IMR-90 (cell line): Measurements from ENCODE around the gene PRSS58. TPM values are rescaled to one million over a fixed set of nuclear protein-coding genes. Genes with fewer than 3 reads are reported as not detected.

Source experiments
- ATAC-seq: fragments of 200-7000 bp; cut with Tn5 transposase; 2 replicates; pipeline ENCODE4 v1.9.1; 2020; ENCODE audit warnings: low read depth, mild to moderate bottlenecking, moderate library complexity
- BruUV-seq: library from RNA; stranded (reverse); fragments of 400-500 nt; replicated peaks from 2 replicates; lab custom pipeline; 2021; lab: Mats Ljungman, UMichigan
- CTCF ChIA-PET: fragments of 300-600 bp; formaldehyde crosslinking; extraction: SDS; loops from one replicate; lab custom pipeline; 2021; ENCODE audit warnings: antibody characterized with exemption; lab: Yijun Ruan, JAX
- POLR2A ChIA-PET: fragments of 300-600 bp; sonication (Branson Sonifier 250); formaldehyde crosslinking; loops from one replicate; lab custom pipeline; 2022; ENCODE audit warnings: antibody characterized with exemption; ENCODE audit not compliant: unreplicated experiment; lab: Charles Lee
- DNase-seq: peaks from one replicate; pipeline ENCODE4 v3.0.0; 2013
- H2AFZ ChIP-seq: replicated peaks from 2 replicates; pipeline ENCODE3; 2013; ENCODE audit warnings: low read length, mild to moderate bottlenecking; ENCODE audit not compliant: poor library complexity
- H2AK5ac ChIP-seq: 2 replicates; pipeline ENCODE4 v1.6.1; 2013; ENCODE audit warnings: low read depth, low read length, inconsistent platforms
- H2AK9ac ChIP-seq: replicated peaks from 2 replicates; pipeline ENCODE3; 2013; ENCODE audit warnings: mild to moderate bottlenecking, low read depth, low read length, moderate library complexity; ENCODE audit not compliant: poor library complexity
- H2BK120ac ChIP-seq: 2 replicates; pipeline ENCODE4 v1.6.1; 2013; ENCODE audit warnings: low read depth, low read length, inconsistent platforms
- H2BK15ac ChIP-seq: 3 replicates; pipeline ENCODE4 v1.6.1; 2013; ENCODE audit warnings: low read depth, low read length, inconsistent platforms
- H2BK20ac ChIP-seq: 2 replicates; pipeline ENCODE4 v1.6.1; 2013; ENCODE audit warnings: low read depth, mild to moderate bottlenecking, inconsistent platforms, low read length, moderate library complexity
- H2BK5ac ChIP-seq: 2 replicates; pipeline ENCODE4 v1.6.1; 2013; ENCODE audit warnings: mild to moderate bottlenecking, low read depth, low read length, inconsistent platforms; ENCODE audit not compliant: poor library complexity, severe bottlenecking
- H3K14ac ChIP-seq: replicated peaks from 2 replicates; pipeline ENCODE4 v1.6.1; 2013; ENCODE audit warnings: low read depth, low read length, inconsistent platforms
- H3K18ac ChIP-seq: 2 replicates; pipeline ENCODE4 v1.6.1; 2013; ENCODE audit warnings: low read depth, low read length, control low read depth
- H3K23ac ChIP-seq: 2 replicates; pipeline ENCODE4 v1.6.1; 2013; ENCODE audit warnings: low read depth, low read length, inconsistent platforms
- H3K27ac ChIP-seq: 2 replicates; pipeline ENCODE4 v1.5.1; 2013; ENCODE audit warnings: mild to moderate bottlenecking, control low read depth, low read length; ENCODE audit not compliant: insufficient read depth
- H3K27me3 ChIP-seq: 2 replicates; pipeline ENCODE4 v1.6.1; 2013; ENCODE audit warnings: low read length; ENCODE audit not compliant: control insufficient read depth, insufficient read depth
- H3K36me3 ChIP-seq: 2 replicates; pipeline ENCODE4 v1.6.1; 2013; ENCODE audit warnings: low read length, mixed read lengths; ENCODE audit not compliant: control insufficient read depth, insufficient read depth
- H3K4ac ChIP-seq: 2 replicates; pipeline ENCODE4 v1.6.1; 2013; ENCODE audit warnings: low read depth, low read length, inconsistent platforms
- H3K4me1 ChIP-seq: 2 replicates; pipeline ENCODE4 v1.6.1; 2013; ENCODE audit warnings: low read length, mixed read lengths; ENCODE audit not compliant: control insufficient read depth, insufficient read depth
- H3K4me2 ChIP-seq: 2 replicates; pipeline ENCODE4 v1.6.1; 2013; ENCODE audit warnings: low read depth, mild to moderate bottlenecking, control low read depth, low read length, moderate library complexity
- H3K4me3 ChIP-seq: 2 replicates; pipeline ENCODE4 v1.5.1; 2013; ENCODE audit warnings: low read depth, mild to moderate bottlenecking, control low read depth, low read length, moderate library complexity; ENCODE audit not compliant: insufficient read depth
- H3K56ac ChIP-seq: 2 replicates; pipeline ENCODE4 v1.6.1; 2013; ENCODE audit warnings: low read length, inconsistent platforms; ENCODE audit not compliant: insufficient read depth; ENCODE audit errors: extremely low read depth
- H3K79me1 ChIP-seq, 2 experiments: 2 replicates each; pipeline ENCODE4 v1.6.1; 2013; ENCODE audit warnings: low read length in 2 of 2, inconsistent platforms in 1 of 2, low read depth in 1 of 2
- H3K9ac ChIP-seq: 2 replicates; pipeline ENCODE4 v1.6.1; 2013; ENCODE audit warnings: low read depth, low read length, control low read depth
- H3K9me1 ChIP-seq: 2 replicates; pipeline ENCODE4 v1.6.1; 2013; ENCODE audit warnings: low read length, inconsistent platforms; ENCODE audit not compliant: insufficient read depth
- H3K9me3 ChIP-seq: 2 replicates; pipeline ENCODE4 v1.6.1; 2013; ENCODE audit warnings: low read length; ENCODE audit not compliant: control insufficient read depth, insufficient read depth
- H4K20me1 ChIP-seq: 2 replicates; pipeline ENCODE4 v1.6.1; 2013; ENCODE audit warnings: low read length, inconsistent platforms; ENCODE audit not compliant: insufficient read depth
- H4K5ac ChIP-seq: 2 replicates; pipeline ENCODE4 v1.6.1; 2013; ENCODE audit warnings: mild to moderate bottlenecking, low read depth, low read length, control low read depth
- H4K8ac ChIP-seq, 2 experiments: 2 replicates each; pipeline ENCODE4 v1.6.1; 2013; ENCODE audit warnings: low read depth in 2 of 2, low read length in 2 of 2, control low read depth in 1 of 2, inconsistent platforms in 1 of 2
- H4K91ac ChIP-seq: 2 replicates; pipeline ENCODE4 v1.6.1; 2013; ENCODE audit warnings: low read depth, low read length, inconsistent platforms; ENCODE audit not compliant: insufficient read depth
- BHLHE40 ChIP-seq: fragments of 150-350 bp; IDR thresholded peaks from 2 replicates; pipeline ENCODE4 v1.6.1; 2016; ENCODE audit warnings: mild to moderate bottlenecking, low read depth, low read length
- CEBPB ChIP-seq: IDR thresholded peaks from 2 replicates; pipeline ENCODE4 v1.6.1; 2012; ENCODE audit warnings: low read depth, low read length, improper control_type of control experiment
- CHD1 ChIP-seq: IDR thresholded peaks from 2 replicates; pipeline ENCODE4 v1.6.1; 2012; ENCODE audit warnings: low read depth, low read length, improper control_type of control experiment
- CTCF ChIP-seq: conservative IDR thresholded peaks from 2 replicates; pipeline ENCODE4 v1.5.1; 2012; ENCODE audit warnings: mild to moderate bottlenecking, low read depth, low read length, improper control_type of control experiment
- MAFK ChIP-seq: IDR thresholded peaks from 2 replicates; pipeline ENCODE4 v1.6.1; 2012; ENCODE audit warnings: low read depth, low read length, improper control_type of control experiment
- WGBS, 2 experiments: methylation state at CpG; one replicate each; pipeline versions ENCODE4 v1.1.5 to v1.1.7; 2013; ENCODE audit warnings: missing lambda C conversion rate in 2 of 2; ENCODE audit not compliant: insufficient read length in 1 of 2; ENCODE audit errors: extremely low coverage in 2 of 2; 5-methylcytosine and 5-hydroxymethylcytosine counted together
- dilution Hi-C: fragments of 300-500 bp; cut with HindIII; formaldehyde crosslinking; loops from one replicate; pipeline ENCODE4 v1.14.3; 2018; ENCODE audit warnings: low sequenced_read_pairs; ENCODE audit not compliant: unreplicated experiment
- in situ Hi-C: fragments of 300-500 bp; cut with MboI; formaldehyde crosslinking; loops from 3 replicates; pipeline ENCODE4 v1.14.3; 2019; ENCODE audit warnings: low sequenced_read_pairs, inconsistent platforms, mixed read lengths
- intact Hi-C: fragments of 100-400 bp; cut with micrococcal nuclease; formaldehyde crosslinking; loops from 2 replicates; pipeline ENCODE4 v1.10.0; 2022
- polyA plus RNA-seq, 3 experiments: library from polyadenylated mRNA; depleted of rRNA; stranded (reverse); fragments of >200 nt; gene quantifications; 2 replicates each; pipeline ENCODE4 v1.2.3, GENCODE V29; 2012; ENCODE audit warnings: low replicate concordance in 1 of 3
- total RNA-seq: library from RNA; depleted of rRNA; stranded (reverse); fragments of >200 nt; gene quantifications from 2 replicates; pipeline ENCODE4 v1.2.3, GENCODE V29; 2012

Gene PRSS58
- total and polyA plus RNA-seq, 2 of the 4 experiments (the other 2 are of a cell fraction) = not detected

- TF ChIP-seq CHD1 (no peak), CTCF (0 out of 2 replicates have a peak, but pooled peaks have one; percentile 3), BHLHE40 (no peak), CEBPB (no peak), MAFK (no peak)
- ATAC-seq = no peak
- ChIA-PET POLR2A (no interaction called here), CTCF (interaction anchor here (1.4 kb wide), 1 partner anchor 39 kb away, joined by 3 read pairs; no protein-coding TSS in a partner anchor)
- Histone ChIP-seq H3K23ac (no peak overlapping the region), H3K27me3 (no peaks in the 10 kb centered on the region), H3K4ac (no peak overlapping the region), H2AK9ac (no peak overlapping the region), H3K14ac (no peak overlapping the region), H3K56ac (no peak overlapping the region), H3K4me1 (no peaks in the 10 kb centered on the region), H4K91ac (no peak overlapping the region), H4K20me1 (no peaks in the 10 kb centered on the region), H3K4me3 (no peak overlapping the region), H2BK120ac (no peak overlapping the region), H4K5ac (no peak overlapping the region), H3K36me3 (no peaks in the 10 kb centered on the region), H3K9me3 (peaks cover 4% of the 10 kb centered on the region; the same call in 1 of the 2 replicates), H3K4me2 (no peak overlapping the region), H2BK5ac (no peak overlapping the region), H2BK20ac (no peak overlapping the region), H3K9ac (no peak overlapping the region), H3K27ac (no peak overlapping the region), H2AK5ac (no peak overlapping the region), H3K18ac (no peak overlapping the region), H2AFZ (no peak overlapping the region), H4K8ac (no peak overlapping the region), H2BK15ac (no peak overlapping the region), H3K79me1 (no peaks in the 10 kb centered on the region), H3K9me1 (no peaks in the 10 kb centered on the region)
- dilution Hi-C loops = no loop called here
- intact Hi-C loops = no loop called here
- no CpG with 5 or more reads among the region's 2 CpGs for WGBS, 2 experiments
- no TSS peak for BruUV-seq
- no peak for DNase-seq
- in situ Hi-C loops = no loop called here
Observed at GRCh38 chr7:142303650-142304049, 45.8 kb upstream of the PRSS58 start.
